Common myeloid progenitor, CD34-positive (primary cell): ENCODE measurements around the gene SEC14L1.

Experiments
- CTCF ChIA-PET: fragments of 350-600 bp; sonication (Branson Sonifier 250); formaldehyde crosslinking; loops from one replicate; lab custom pipeline; 2021; ENCODE audit warnings: antibody characterized with exemption; lab: Charles Lee
- POLR2A ChIA-PET: fragments of 350-600 bp; sonication (Branson Sonifier 250); formaldehyde crosslinking; loops from one replicate; lab custom pipeline; 2021; ENCODE audit warnings: antibody characterized with exemption; lab: Charles Lee
- DNase-seq, 3 donors: peaks; one replicate each; pipeline versions ENCODE4 v3.0.0 to v3.0.0-alpha.2; 2013
- H3K27ac ChIP-seq, 2 experiments: 1 replicate in 1 of 2; 2 replicates in 1 of 2; pipeline ENCODE4 v1.7.0; 2013; ENCODE audit warnings: inconsistent platforms in 2 of 2, low read length in 2 of 2, mild to moderate bottlenecking in 2 of 2, low read depth in 1 of 2, moderate library complexity in 1 of 2; ENCODE audit not compliant: severe bottlenecking in 2 of 2, insufficient read depth in 1 of 2, poor library complexity in 1 of 2
- H3K27me3 ChIP-seq, 5 experiments: replicated peaks in 2 of 5; 1 replicate in 3 of 5; 2 replicates in 2 of 5; pipeline versions ENCODE4 v1.6.1 to v1.7.0; 2013; ENCODE audit warnings: low read length in 4 of 5, mild to moderate bottlenecking in 2 of 5, moderate library complexity in 2 of 5, inconsistent platforms in 1 of 5; ENCODE audit not compliant: insufficient read depth in 5 of 5, control insufficient read depth in 4 of 5
- H3K36me3 ChIP-seq, 4 experiments: 1 replicate in 2 of 4; 2 replicates in 2 of 4; pipeline versions ENCODE4 v1.6.1 to v1.7.0; 2013; ENCODE audit warnings: low read length in 3 of 4, control low read depth in 1 of 4, mild to moderate bottlenecking in 1 of 4; ENCODE audit not compliant: control insufficient read depth in 4 of 4, insufficient read depth in 4 of 4
- H3K4me1 ChIP-seq, 4 experiments: 1 replicate in 3 of 4; 2 replicates in 1 of 4; pipeline versions ENCODE4 v1.6.1 to v1.7.1; 2013; ENCODE audit warnings: low read length in 3 of 4, mild to moderate bottlenecking in 3 of 4, control low read depth in 1 of 4, inconsistent platforms in 1 of 4, moderate library complexity in 1 of 4; ENCODE audit not compliant: control insufficient read depth in 4 of 4, insufficient read depth in 4 of 4; ENCODE audit errors: control extremely low read depth in 1 of 4
- H3K4me3 ChIP-seq, 7 experiments: 1 replicate in 4 of 7; 2 replicates in 3 of 7; pipeline versions ENCODE4 v1.5.1 to v1.7.0; 2013; ENCODE audit warnings: mild to moderate bottlenecking in 7 of 7, low read length in 6 of 7, moderate library complexity in 6 of 7, inconsistent platforms in 2 of 7, low read depth in 2 of 7, control low read depth in 1 of 7; ENCODE audit not compliant: insufficient read depth in 4 of 7, control insufficient read depth in 1 of 7; ENCODE audit errors: extremely low read depth in 1 of 7
- H3K9me3 ChIP-seq, 5 experiments: 1 replicate in 4 of 5; 2 replicates in 1 of 5; pipeline versions ENCODE4 v1.6.1 to v1.7.1; 2013; ENCODE audit warnings: low read length in 4 of 5, mild to moderate bottlenecking in 2 of 5, inconsistent platforms in 1 of 5, low read depth in 1 of 5, moderate library complexity in 1 of 5; ENCODE audit not compliant: control insufficient read depth in 4 of 5, insufficient read depth in 2 of 5; ENCODE audit errors: control extremely low read depth in 1 of 5
- whole genome bisulfite sequencing: methylation state at CpG from one replicate; pipeline ENCODE4 v1.1.5; 2013; ENCODE audit not compliant: insufficient coverage; 5-methylcytosine and 5-hydroxymethylcytosine counted together

SEC14L1 gene

DNA sequence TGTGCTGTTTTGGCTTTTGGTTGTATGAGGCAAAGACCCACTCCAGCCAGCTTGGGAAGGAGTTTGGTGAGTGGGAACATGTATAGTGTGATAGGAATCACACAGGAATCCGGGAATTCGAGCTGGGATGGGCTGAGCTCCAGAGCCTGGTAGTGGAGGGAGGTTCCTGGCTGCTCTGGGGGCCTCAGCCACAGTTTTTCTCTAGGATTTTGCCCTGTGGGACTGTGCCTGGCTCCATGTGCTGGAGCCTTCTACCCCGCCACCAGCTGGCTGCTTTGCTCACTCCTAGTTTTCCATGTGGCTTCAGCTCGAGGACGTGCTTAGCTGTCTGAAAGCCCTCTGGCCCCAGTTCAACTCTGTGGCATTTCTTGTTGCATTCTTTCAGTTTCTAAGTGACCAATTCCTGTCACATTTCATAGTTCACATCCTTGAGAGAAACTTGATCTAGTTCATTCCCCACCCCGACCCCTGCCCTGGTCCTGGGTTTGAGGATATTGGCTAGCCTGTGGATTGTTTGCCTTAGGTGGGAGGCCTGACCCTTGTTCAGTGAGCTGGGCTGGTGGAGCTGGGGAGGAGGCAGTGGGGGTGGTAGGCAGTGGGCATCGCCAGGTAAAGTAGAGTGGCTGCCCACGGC is 5.0 kb downstream of the SEC14L1 start:
- peak overlapping the region in 3 of 7 experiments; percentile 16 to 44 (median 43) for H3K4me3 ChIP-seq
- peak overlapping the region; percentile 19 to 26 for H3K27ac ChIP-seq
- ChIA-PET POLR2A (interaction anchor here (0.5 to 0.6 kb wide), 2 partner anchors 12 to 17 kb away, joined by 3 to 4 read pairs; no protein-coding TSS in a partner anchor), CTCF (interaction anchor here (0.7 to 2.0 kb wide), 7 partner anchors 9 to 81 kb away, joined by 3 to 9 read pairs (median 3); no protein-coding TSS in a partner anchor)
- H3K4me1 ChIP-seq, result peaks cover 13 to 42% (median 17%) of the 10 kb centered on the region in 4 experiments
- DNase-seq, result peak in 1 of 3 donors; percentile 27
- WGBS, result 69% methylated on average over 7 of the region's 8 CpGs
- H3K36me3 ChIP-seq, result peaks cover 9 to 55% (median 41%) of the 10 kb centered on the region in 4 experiments
- H3K9me3 ChIP-seq, result no peaks in the 10 kb centered on the region
- H3K27me3 ChIP-seq, result no peaks in the 10 kb centered on the region

DNA sequence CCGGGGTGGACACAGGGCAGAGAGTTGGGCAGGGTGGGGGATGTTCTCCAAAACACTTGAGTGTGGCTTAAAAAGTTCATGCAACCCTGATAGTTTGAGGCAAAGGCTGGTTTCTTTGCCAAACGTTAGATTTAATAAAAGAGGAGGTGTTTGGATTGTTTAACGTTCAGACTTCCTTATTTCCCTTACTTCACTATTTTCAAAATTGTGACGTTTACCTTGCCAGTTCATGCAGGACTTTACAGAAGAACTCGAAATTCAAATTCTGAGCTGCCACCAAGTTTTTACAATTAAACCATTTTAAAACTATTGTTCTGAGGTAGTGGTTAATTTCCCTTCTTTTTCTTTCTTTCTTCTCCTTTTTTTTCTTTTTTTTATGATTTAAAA is 5.5 kb downstream of the SEC14L1 start:
- Histone ChIP-seq H3K4me1 (peaks cover 13 to 42% (median 17%) of the 10 kb centered on the region in 4 experiments), H3K4me3 (peak overlapping the region in 3 of 7 experiments; percentile 16 to 44 (median 43)), H3K27ac (peak overlapping the region in 1 of 2 experiments; percentile 26), H3K9me3 (no peaks in the 10 kb centered on the region), H3K27me3 (no peaks in the 10 kb centered on the region), H3K36me3 (peaks cover 12 to 60% (median 43%) of the 10 kb centered on the region in 4 experiments)
- ChIA-PET POLR2A (interaction anchor here (0.6 kb wide), 1 partner anchor 11 kb away, joined by 4 read pairs; no protein-coding TSS in a partner anchor), CTCF (interaction anchor here (0.7 to 2.0 kb wide), 7 partner anchors 8 to 81 kb away, joined by 3 to 9 read pairs (median 4); no protein-coding TSS in a partner anchor)
- WGBS, result 83% methylated on average over 1 of the region's 5 CpGs
- peak in 2 of 3 donors; percentile 23 to 40 for DNase-seq

GRCh38 chr17:77146882-77147281 is 6.1 kb downstream of the SEC14L1 start:
- peaks cover 8 to 37% (median 14%) of the 10 kb centered on the region in 4 experiments for H3K4me1 ChIP-seq
- ChIA-PET POLR2A (no interaction called here), CTCF (interaction anchor here (1.1 to 2.0 kb wide), 4 partner anchors 8 to 60 kb away, joined by 3 to 9 read pairs (median 6); no protein-coding TSS in a partner anchor)
- no peaks in the 10 kb centered on the region for H3K9me3 ChIP-seq
- no peak for DNase-seq
- H3K27me3 ChIP-seq, result no peaks in the 10 kb centered on the region
- WGBS, result 78% methylated on average over 13 of the region's 17 CpGs
- H3K27ac ChIP-seq, result peak overlapping the region in 1 of 2 experiments; percentile 19
- peak overlapping the region in 2 of 7 experiments; percentile 31 to 55 for H3K4me3 ChIP-seq
- H3K36me3 ChIP-seq, result peaks cover 14 to 65% (median 44%) of the 10 kb centered on the region in 4 experiments

- 100% methylated on average over 3 of the region's 8 CpGs for WGBS
- Histone ChIP-seq H3K27me3 (no peaks in the 10 kb centered on the region), H3K4me3 (peak overlapping the region in 1 of 7 experiments; percentile 55), H3K4me1 (peaks cover 5 to 32% (median 10%) of the 10 kb centered on the region in 4 experiments), H3K9me3 (no peaks in the 10 kb centered on the region), H3K27ac (no peak overlapping the region), H3K36me3 (peaks cover 14 to 65% (median 43%) of the 10 kb centered on the region in 4 experiments)
- CTCF ChIA-PET, result interaction anchor here (1.2 kb wide), 1 partner anchor 15 kb away, joined by 6 read pairs; no protein-coding TSS in a partner anchor
- DNase-seq, result no peak
- POLR2A ChIA-PET, result no interaction called here
Measured at GRCh38 chr17:77147357-77147801, 6.6 kb downstream of the SEC14L1 start.

- no peak overlapping the region for H3K27ac ChIP-seq
- H3K4me3 ChIP-seq, result no peak overlapping the region
- ChIA-PET CTCF (no interaction called here), POLR2A (no interaction called here)
- peaks cover 3 to 25% (median 9%) of the 10 kb centered on the region in 4 experiments for H3K4me1 ChIP-seq
- DNase-seq, result no peak
- no peaks in the 10 kb centered on the region for H3K27me3 ChIP-seq
- no peaks in the 10 kb centered on the region for H3K9me3 ChIP-seq
- peaks cover 14 to 69% (median 38%) of the 10 kb centered on the region in 4 experiments for H3K36me3 ChIP-seq
- WGBS, result 78% methylated on average over 14 of the region's 15 CpGs
Measured at GRCh38 chr17:77148077-77148939, 7.5 kb downstream of the SEC14L1 start.

GRCh38 chr17:77148940-77149510 is 8.3 kb downstream of the SEC14L1 start:
- Histone ChIP-seq H3K9me3 (no peaks in the 10 kb centered on the region), H3K27ac (no peak overlapping the region), H3K36me3 (peaks cover 10 to 64% (median 34%) of the 10 kb centered on the region in 4 experiments), H3K27me3 (no peaks in the 10 kb centered on the region), H3K4me1 (peaks cover under 1 to 23% (median 9%) of the 10 kb centered on the region in 4 experiments), H3K4me3 (no peak overlapping the region)
- no peak for DNase-seq
- 81% methylated on average over 6 of the region's 10 CpGs for WGBS
- ChIA-PET CTCF (interaction anchor here (1.2 to 1.5 kb wide), 2 partner anchors 10 to 23 kb away, joined by 3 to 4 read pairs; no protein-coding TSS in a partner anchor), POLR2A (no interaction called here)
